Panc1 (cell line): ENCODE results near the gene USH2A. TPM values are rescaled to one million over a fixed set of nuclear protein-coding genes. Genes with fewer than 3 reads are reported as not detected.

Experiments
- ATAC-seq: fragments of 200-7000 bp; cut with Tn5 transposase; 2 replicates; pipeline ENCODE4 v1.9.1; 2020; ENCODE audit warnings: mild to moderate bottlenecking, moderate library complexity
- BruUV-seq: library from RNA; stranded (reverse); fragments of 400-500 nt; replicated peaks from 2 replicates; lab custom pipeline; 2021; lab: Mats Ljungman, UMichigan
- CTCF ChIA-PET: fragments of 300-600 bp; sonication (Branson Sonifier 250); formaldehyde crosslinking; loops from one replicate; lab custom pipeline; 2022; ENCODE audit warnings: antibody characterized with exemption; lab: Charles Lee
- POLR2A ChIA-PET: fragments of 300-600 bp; sonication (Branson Sonifier 250); formaldehyde crosslinking; loops from one replicate; lab custom pipeline; 2022; ENCODE audit warnings: antibody characterized with exemption; lab: Charles Lee
- DNase-seq: peaks from one replicate; pipeline ENCODE4 v3.0.0-alpha.2; 2010; ENCODE audit warnings: low read depth, low spot score
- H3K27ac ChIP-seq: 2 replicates; pipeline ENCODE4 v1.5.1; 2011; ENCODE audit warnings: mild to moderate bottlenecking, low read length, inconsistent platforms
- H3K27me3 ChIP-seq: fragments of 200-500 bp; sonication (Bioruptor generic); 2 replicates; pipeline ENCODE4 v1.6.0; 2014; ENCODE audit warnings: low read length, inconsistent platforms; ENCODE audit not compliant: control insufficient read depth, insufficient read depth
- H3K36me3 ChIP-seq: fragments of 200-500 bp; sonication (Bioruptor generic); 2 replicates; pipeline ENCODE4 v1.5.1; 2014; ENCODE audit warnings: inconsistent platforms, mild to moderate bottlenecking, low read length, moderate library complexity; ENCODE audit not compliant: control insufficient read depth, insufficient read depth
- H3K4me1 ChIP-seq: 2 replicates; pipeline ENCODE4 v1.5.1; 2011; ENCODE audit warnings: inconsistent platforms, mild to moderate bottlenecking, low read length, moderate library complexity; ENCODE audit not compliant: control insufficient read depth, insufficient read depth
- H3K4me3 ChIP-seq, 2 experiments: 2 replicates each; pipeline ENCODE4 v1.5.1; 2011 to 2012; ENCODE audit warnings: low read depth in 2 of 2, low read length in 2 of 2, mild to moderate bottlenecking in 2 of 2, inconsistent platforms in 1 of 2, moderate library complexity in 1 of 2
- H3K9me3 ChIP-seq: fragments of 200-500 bp; sonication (Bioruptor generic); 2 replicates; pipeline ENCODE4 v1.5.1; 2014; ENCODE audit warnings: low read depth, mild to moderate bottlenecking, inconsistent platforms, low read length, moderate library complexity; ENCODE audit not compliant: control insufficient read depth, insufficient read depth
- CTCF ChIP-seq: fragments of 450-650 bp; IDR thresholded peaks from 2 replicates; pipeline ENCODE4 v1.5.1; 2017; ENCODE audit warnings: mild to moderate bottlenecking
- POLR2AphosphoS5 ChIP-seq: IDR thresholded peaks from 2 replicates; pipeline ENCODE4 v1.6.1; 2012; ENCODE audit warnings: mild to moderate bottlenecking, low read depth, low read length, moderate library complexity
- REST ChIP-seq, 2 experiments: IDR thresholded peaks; 2 replicates each; pipeline ENCODE4 v1.6.1; 2011 to 2012; ENCODE audit warnings: low read depth in 2 of 2, control low read depth in 1 of 2, low read length in 1 of 2, mild to moderate bottlenecking in 1 of 2, moderate library complexity in 1 of 2; ENCODE audit not compliant: insufficient read depth in 1 of 2
- SIN3A ChIP-seq: IDR thresholded peaks from 2 replicates; pipeline ENCODE4 v1.6.1; 2012; ENCODE audit warnings: low read depth, mild to moderate bottlenecking, low read length, moderate library complexity, borderline replicate concordance; ENCODE audit not compliant: insufficient read depth
- TCF7L2 ChIP-seq: IDR thresholded peaks from 2 replicates; pipeline ENCODE4 v1.6.1; 2011; ENCODE audit warnings: mild to moderate bottlenecking, low read depth, low read length, inconsistent platforms
- in situ Hi-C: cut with HindIII; loops from 2 replicates; pipeline ENCODE4 v1.10.0; 2016; ENCODE audit warnings: low sequenced_read_pairs, low pct_unique_long_range_greater_than_20kb
- intact Hi-C: fragments of 100-400 bp; cut with micrococcal nuclease; formaldehyde crosslinking; loops from one replicate; pipeline ENCODE4 v1.10.0; 2022; ENCODE audit not compliant: unreplicated experiment
- total RNA-seq: library from RNA; stranded (reverse); gene quantifications from one replicate; pipeline ENCODE4 v1.2.1, GENCODE V29; 2021; ENCODE audit not compliant: unreplicated experiment

Gene USH2A
- total RNA-seq, 1 experiment from 2014 or later: not detected

- no peak overlapping the region for H3K27ac ChIP-seq
- CTCF ChIA-PET: no interaction called here
- no TSS peak for BruUV-seq
- intact Hi-C loops (no loop called here), in situ Hi-C loops (no loop called here)
- ATAC-seq (no peak), DNase-seq (no peak)
- POLR2A ChIA-PET: no interaction called here
- no peaks in the 10 kb centered on the region for H3K4me1 ChIP-seq
- no peak overlapping the region for H3K4me3 ChIP-seq
- H3K9me3 ChIP-seq: no peaks in the 10 kb centered on the region; the same call in 1 of the 2 replicates
- no peaks in the 10 kb centered on the region for H3K27me3 ChIP-seq
- TF ChIP-seq CTCF: no peak
- no peak for TF ChIP-seq SIN3A
- TF ChIP-seq TCF7L2: no peak
- TF ChIP-seq POLR2AphosphoS5: no peak
- no peak for TF ChIP-seq REST (IDR thresholded peaks at IDR 0.05; ENCODE audit: insufficient read depth in 1 of 2, low read depth in 2 of 2, low read length in 1 of 2)
- H3K36me3 ChIP-seq: no peaks in the 10 kb centered on the region
These were observed 673.8 kb downstream of the USH2A start for GRCh38 chr1:215749414-215749813.

GRCh38 chr1:215748431-215748830 is 674.8 kb downstream of the USH2A start:
- no peak for ATAC-seq
- no peaks in the 10 kb centered on the region for H3K27me3 ChIP-seq
- no peak overlapping the region for H3K4me3 ChIP-seq
- H3K9me3 ChIP-seq: no peaks in the 10 kb centered on the region; the same call in 1 of the 2 replicates
- H3K4me1 ChIP-seq: no peaks in the 10 kb centered on the region
- no peak overlapping the region for H3K27ac ChIP-seq
- H3K36me3 ChIP-seq: no peaks in the 10 kb centered on the region
- TF ChIP-seq TCF7L2 (no peak), REST (IDR thresholded peaks at IDR 0.05; ENCODE audit: insufficient read depth in 1 of 2, low read depth in 2 of 2, low read length in 1 of 2) (no peak), SIN3A (no peak), POLR2AphosphoS5 (no peak), CTCF (no peak)
- ChIA-PET CTCF (no interaction called here), POLR2A (no interaction called here)
- intact Hi-C loops (no loop called here), in situ Hi-C loops (no loop called here)
- no peak for DNase-seq
- BruUV-seq: no TSS peak
